HCT116 (cell line): ENCODE data around the gene ACSM5. TPM values are rescaled to one million over a fixed set of nuclear protein-coding genes. Genes with fewer than 3 reads are reported as not detected.

Source experiments
- ATAC-seq: fragments of 200-7000 bp; cut with Tn5 transposase; 2 replicates; pipeline ENCODE4 v1.9.1; 2020; ENCODE audit warnings: mild to moderate bottlenecking, moderate library complexity
- BruUV-seq: library from RNA; stranded (reverse); fragments of 400-500 nt; replicated peaks from 2 replicates; lab custom pipeline; 2021; lab: Mats Ljungman, UMichigan
- CTCF ChIA-PET: fragments of 300-600 bp; sonication (Branson Sonifier 250); formaldehyde crosslinking; loops from one replicate; lab custom pipeline; 2021; ENCODE audit warnings: antibody characterized with exemption; lab: Charles Lee
- POLR2A ChIA-PET: fragments of 300-600, 350-600 bp; sonication (Branson Sonifier 250); formaldehyde crosslinking; loops from one replicate; lab custom pipeline; 2021; ENCODE audit warnings: antibody characterized with exemption; lab: Charles Lee
- RAD21 ChIA-PET, 2 experiments: fragments of 300-600 bp; sonication (Branson Sonifier 250); formaldehyde crosslinking; loops; one replicate each; lab custom pipeline; 2023; ENCODE audit warnings: low total read pairs in 2 of 2; ENCODE audit not compliant: uncharacterized antibody in 2 of 2, unreplicated experiment in 2 of 2, low non-redundant PET in 1 of 2; lab: Charles Lee
- DNase-seq: peaks from one replicate; pipeline ENCODE4 v3.0.0-alpha.2; 2010; ENCODE audit warnings: low read depth, low spot score
- H2AFZ ChIP-seq: fragments of 200-600 bp; shearing (Covaris generic), sonication (generic); 2 replicates; pipeline ENCODE4 v1.6.1; 2017; ENCODE audit warnings: low read depth, mixed run types, mixed read lengths, antibody characterized with exemption, low read length; ENCODE audit not compliant: poor library complexity, severe bottlenecking
- H3K27ac ChIP-seq: 2 replicates; pipeline ENCODE4 v1.5.1; 2012; ENCODE audit warnings: low read depth, low read length
- H3K27me3 ChIP-seq: fragments of 200-600 bp; sonication (generic); 2 replicates; pipeline ENCODE4 v1.6.1; 2016; ENCODE audit warnings: mixed run types, low read length, mixed read lengths; ENCODE audit not compliant: insufficient read depth
- H3K36me3 ChIP-seq, 2 experiments: fragments of 200-500 bp in 1 of 2; fragments of 200-600 bp in 1 of 2; sonication (Bioruptor generic) in 1 of 2; sonication (generic) in 1 of 2; 2 replicates each; pipeline versions ENCODE4 v1.5.1 to v1.6.1; 2014 to 2016; ENCODE audit warnings: low read length in 2 of 2, inconsistent platforms in 1 of 2, mixed read lengths in 1 of 2, mixed run types in 1 of 2; ENCODE audit not compliant: insufficient read depth in 2 of 2, control insufficient read depth in 1 of 2
- H3K4me1 ChIP-seq, 2 experiments: fragments of 200-600 bp in 1 of 2; sonication (generic) in 1 of 2; 2 replicates each; pipeline versions ENCODE4 v1.5.1 to v1.6.1; 2012 to 2017; ENCODE audit warnings: low read length in 2 of 2, inconsistent platforms in 1 of 2, mild to moderate bottlenecking in 1 of 2, mixed read lengths in 1 of 2, mixed run types in 1 of 2, moderate library complexity in 1 of 2; ENCODE audit not compliant: insufficient read depth in 2 of 2, control insufficient read depth in 1 of 2
- H3K4me2 ChIP-seq: fragments of 200-600 bp; sonication (generic); 2 replicates; pipeline ENCODE4 v1.6.1; 2017; ENCODE audit warnings: mixed run types, low read length, mixed read lengths
- H3K4me3 ChIP-seq, 2 experiments: fragments of 200-600 bp in 1 of 2; sonication (generic) in 1 of 2; replicated peaks in 1 of 2; 2 replicates each; pipeline ENCODE4 v1.5.1; 2011 to 2016; ENCODE audit warnings: low read length in 2 of 2, control low read depth in 1 of 2, low read depth in 1 of 2, mild to moderate bottlenecking in 1 of 2, mixed read lengths in 1 of 2, mixed run types in 1 of 2
- H3K79me2 ChIP-seq: fragments of 200-600 bp; sonication (generic); 2 replicates; pipeline ENCODE4 v1.6.1; 2017; ENCODE audit warnings: mild to moderate bottlenecking, mixed run types, low read length, moderate library complexity, mixed read lengths; ENCODE audit not compliant: insufficient read depth
- H3K9ac ChIP-seq: fragments of 200-600 bp; sonication (generic); 2 replicates; pipeline ENCODE4 v1.6.1; 2016; ENCODE audit warnings: low read length, mixed read lengths
- H3K9me2 ChIP-seq: fragments of 200-600 bp; sonication (generic), shearing (Covaris generic); 2 replicates; pipeline ENCODE4 v1.6.1; 2017; ENCODE audit warnings: mixed run types, mild to moderate bottlenecking, moderate library complexity; ENCODE audit not compliant: insufficient read depth
- H3K9me3 ChIP-seq, 2 experiments: fragments of 200-500 bp in 1 of 2; fragments of 200-600 bp in 1 of 2; sonication (Bioruptor generic) in 1 of 2; sonication (generic) in 1 of 2; 2 replicates each; pipeline ENCODE4 v1.6.1; 2014 to 2017; ENCODE audit warnings: low read length in 2 of 2, mixed read lengths in 2 of 2, inconsistent platforms in 1 of 2, low read depth in 1 of 2, mild to moderate bottlenecking in 1 of 2, mixed run types in 1 of 2, moderate library complexity in 1 of 2; ENCODE audit not compliant: control insufficient read depth in 1 of 2, insufficient read depth in 1 of 2
- H4K20me1 ChIP-seq: fragments of 200-600 bp; sonication (generic), shearing (Covaris generic); 2 replicates; pipeline ENCODE4 v1.6.1; 2017; ENCODE audit warnings: mixed run types, mild to moderate bottlenecking, moderate library complexity; ENCODE audit not compliant: insufficient read depth
- CBX3 ChIP-seq: IDR thresholded peaks from 2 replicates; pipeline ENCODE4 v1.6.1; 2012; ENCODE audit warnings: low read depth
- ELF1 ChIP-seq: IDR thresholded peaks from 2 replicates; pipeline ENCODE4 v1.6.1; 2012; ENCODE audit warnings: low read depth, borderline replicate concordance
- EZH2 ChIP-seq: fragments of 200-600 bp; sonication (generic); IDR thresholded peaks from 2 replicates; pipeline ENCODE4 v1.6.1; 2017; ENCODE audit warnings: antibody characterized with exemption, mixed run types
- JUND ChIP-seq: IDR thresholded peaks from 2 replicates; pipeline ENCODE4 v1.6.1; 2012
- POLR2AphosphoS5 ChIP-seq: IDR thresholded peaks from 2 replicates; pipeline ENCODE4 v1.6.1; 2011; ENCODE audit warnings: mild to moderate bottlenecking, low read depth, low read length, moderate library complexity
- RAD21 ChIP-seq: IDR thresholded peaks from 2 replicates; pipeline ENCODE4 v1.6.1; 2012; ENCODE audit warnings: low read depth, mild to moderate bottlenecking
- REST ChIP-seq: IDR thresholded peaks from 2 replicates; pipeline ENCODE4 v1.6.1; 2012; ENCODE audit warnings: low read depth
- SP1 ChIP-seq: IDR thresholded peaks from 2 replicates; pipeline ENCODE4 v1.6.1; 2012; ENCODE audit warnings: low read depth
- YY1 ChIP-seq: IDR thresholded peaks from 2 replicates; pipeline ENCODE4 v1.6.1; 2011; ENCODE audit warnings: low read length, low read depth, moderate library complexity, mild to moderate bottlenecking; ENCODE audit not compliant: insufficient replicate concordance; ENCODE audit errors: extremely low read depth
- ZNF274 ChIP-seq: fragments of 200-500 bp; sonication (Bioruptor generic); IDR thresholded peaks from 2 replicates; pipeline ENCODE4 v1.6.1; 2014; ENCODE audit warnings: mild to moderate bottlenecking, low read depth, low read length, inconsistent platforms
- intact Hi-C: fragments of 100-400 bp; cut with micrococcal nuclease; formaldehyde crosslinking; loops from 2 replicates; pipeline ENCODE4 v1.10.0; 2022
- total RNA-seq: library from RNA; stranded (reverse); gene quantifications from one replicate; pipeline ENCODE4 v1.2.1, GENCODE V29; 2021; ENCODE audit not compliant: unreplicated experiment

ACSM5 gene
- total RNA-seq, 1 experiment from 2014 or later, result not detected

GRCh38 chr16:20388854-20389253, 20.5 kb upstream of the ACSM5 start:
- Histone ChIP-seq H3K4me1 (no peaks in the 10 kb centered on the region), H3K9me3 (no peaks in the 10 kb centered on the region), H3K4me3 (no peak overlapping the region), H3K9ac (no peak overlapping the region), H3K27ac (no peak overlapping the region), H3K4me2 (no peak overlapping the region), H4K20me1 (no peaks in the 10 kb centered on the region), H2AFZ (no peak overlapping the region), H3K79me2 (no peaks in the 10 kb centered on the region), H3K36me3 (no peaks in the 10 kb centered on the region), H3K9me2 (no peaks in the 10 kb centered on the region), H3K27me3 (0 out of 2 replicates have a peak, but pooled peaks cover 8% of the 10 kb centered on the region)
- no peak for DNase-seq
- TF ChIP-seq YY1, result no peak
- no peak for TF ChIP-seq ZNF274
- no peak for TF ChIP-seq JUND
- TF ChIP-seq SP1, result no peak
- TF ChIP-seq ELF1, result no peak
- no peak for TF ChIP-seq EZH2
- no peak for TF ChIP-seq RAD21
- TF ChIP-seq CBX3, result no peak
- no peak for TF ChIP-seq REST
- no peak for TF ChIP-seq POLR2AphosphoS5
- no TSS peak for BruUV-seq
- no peak for ATAC-seq
- CTCF ChIA-PET, result no interaction called here
- intact Hi-C loops, result no loop called here
- POLR2A ChIA-PET, result no interaction called here
- RAD21 ChIA-PET, result no interaction called here
